CD1c-positive myeloid dendritic cell (primary cell): ENCODE data around the gene DAPK1.
"Not testable (repeated sequence)": the region's sequence is repeated elsewhere in the genome, so short reads cannot be mapped to it uniquely, and the experiment has no call there.

Experiments
- DNase-seq: peaks from one replicate; pipeline ENCODE4 v3.0.0-alpha.2; 2016; ENCODE audit errors: extremely low spot score

Gene DAPK1

GRCh38 chr9:87498046-87498810 lies 561 bp downstream of the DAPK1 start:
- DNase-seq = peak; percentile 45

DNA sequence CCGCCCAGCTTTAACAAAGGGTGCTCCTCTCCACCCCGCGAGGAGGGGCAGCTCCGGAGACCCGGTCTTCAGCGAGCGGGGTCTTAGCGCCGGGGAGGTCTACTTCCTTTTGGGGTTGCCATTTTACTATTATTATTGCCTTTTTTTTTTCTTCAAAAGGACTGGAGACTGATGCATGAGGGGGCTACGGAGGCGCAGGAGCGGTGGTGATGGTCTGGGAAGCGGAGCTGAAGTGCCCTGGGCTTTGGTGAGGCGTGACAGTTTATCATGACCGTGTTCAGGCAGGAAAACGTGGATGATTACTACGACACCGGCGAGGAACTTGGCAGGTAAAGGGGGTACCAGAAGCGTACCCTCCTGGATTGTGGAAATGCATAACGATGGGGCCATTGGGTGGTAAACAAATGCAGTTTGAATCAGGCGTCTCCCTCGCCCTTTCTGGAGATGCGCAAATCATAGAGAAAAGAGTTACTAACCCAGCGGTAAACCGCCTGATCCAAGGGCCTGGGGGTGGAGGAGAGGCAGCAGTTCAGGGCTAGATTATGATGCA lies 1.2 kb downstream of the DAPK1 start:
- no peak for DNase-seq

GRCh38 chr9:87499424-87500017 lies 1.9 kb downstream of the DAPK1 start:
- DNase-seq = no peak

DNA sequence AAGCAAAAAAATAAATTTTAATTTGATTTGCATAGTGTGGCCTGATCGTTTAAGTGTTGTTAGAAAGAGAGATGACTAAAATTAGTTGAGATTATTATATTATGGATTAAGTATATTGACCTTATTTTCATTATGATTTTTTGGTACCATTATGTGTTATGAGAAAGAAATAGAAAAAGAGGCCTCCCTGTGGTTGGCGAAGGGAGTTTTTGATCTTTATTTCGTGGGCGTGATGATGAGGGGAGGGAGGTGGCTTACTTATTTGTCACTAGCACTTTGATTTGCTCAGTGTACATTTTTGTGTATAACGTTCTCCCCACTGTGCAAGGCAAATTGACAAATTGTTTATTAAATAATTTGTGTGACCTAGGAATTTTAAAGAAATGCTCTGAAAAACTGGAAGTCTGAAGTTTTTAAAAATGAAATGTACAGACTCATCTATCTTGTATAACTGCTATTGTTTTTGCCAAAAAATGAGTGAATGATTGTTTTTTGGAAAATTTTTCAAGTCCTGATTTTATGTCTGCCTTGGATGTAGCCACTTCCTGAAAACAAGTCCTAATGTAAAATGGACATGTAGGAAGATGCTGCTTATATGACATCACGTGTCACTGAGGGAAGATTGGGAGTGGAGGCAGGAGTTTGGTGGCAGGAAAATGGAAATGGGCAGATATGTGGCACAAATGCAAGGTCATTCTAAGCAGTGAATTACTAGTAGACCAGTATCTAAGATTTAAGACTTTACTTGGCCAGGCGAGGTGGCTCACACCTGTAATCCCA lies 3.0 kb downstream of the DAPK1 start:
- peak; percentile 66 for DNase-seq

- not testable (repeated sequence) for DNase-seq
Measured at GRCh38 chr9:87501271-87501656, 3.6 kb downstream of the DAPK1 start.

DNA sequence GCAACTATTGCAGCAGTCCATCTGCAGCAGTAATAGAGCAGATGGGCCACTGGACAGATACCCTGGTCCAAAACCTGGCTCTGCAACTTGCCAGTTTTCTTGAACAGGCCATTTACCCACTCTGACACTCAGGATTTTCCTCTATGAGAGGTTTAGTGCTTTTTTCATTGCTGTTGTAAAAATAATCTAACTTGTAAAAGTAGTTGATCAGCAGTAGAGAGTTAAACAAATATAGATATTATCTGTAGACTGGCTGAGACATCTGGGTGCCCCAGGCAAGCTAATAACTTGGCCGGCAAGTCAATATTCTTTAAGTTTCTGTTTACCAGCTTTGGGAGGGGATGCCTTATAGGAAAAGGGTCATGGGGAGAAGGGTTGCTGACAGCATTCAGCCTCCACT lies 4.1 kb downstream of the DAPK1 start:
- no peak for DNase-seq

- DNase-seq = peak; percentile 90
Measured at GRCh38 chr9:87502391-87503221, 4.9 kb downstream of the DAPK1 start.

GRCh38 chr9:87503430-87503829 lies 5.8 kb downstream of the DAPK1 start:
- no peak for DNase-seq

GRCh38 chr9:87503927-87504326 lies 6.3 kb downstream of the DAPK1 start:
- peak; percentile 44 for DNase-seq

DNA sequence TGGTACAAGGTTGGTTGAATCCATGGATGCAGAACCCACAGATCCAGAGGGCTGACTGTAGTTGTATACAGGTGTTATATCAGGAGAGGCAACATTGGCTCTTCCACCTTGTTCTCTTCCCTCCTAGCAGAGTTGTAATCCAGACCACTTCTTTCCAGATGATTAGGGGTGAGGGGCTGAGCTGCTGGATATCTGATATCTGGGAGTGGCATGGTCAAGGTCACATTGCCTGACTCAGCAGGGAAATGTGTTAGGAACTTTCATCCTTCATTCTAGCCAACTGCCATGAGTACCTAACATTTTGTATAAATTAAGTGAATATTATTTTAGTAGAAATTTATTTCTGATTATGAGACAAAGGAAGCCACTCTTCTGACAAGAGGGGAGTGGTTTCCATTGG lies 7.3 kb downstream of the DAPK1 start:
- no peak for DNase-seq

- no peak for DNase-seq
Measured at GRCh38 chr9:87505869-87506678, 8.4 kb downstream of the DAPK1 start.

DNA sequence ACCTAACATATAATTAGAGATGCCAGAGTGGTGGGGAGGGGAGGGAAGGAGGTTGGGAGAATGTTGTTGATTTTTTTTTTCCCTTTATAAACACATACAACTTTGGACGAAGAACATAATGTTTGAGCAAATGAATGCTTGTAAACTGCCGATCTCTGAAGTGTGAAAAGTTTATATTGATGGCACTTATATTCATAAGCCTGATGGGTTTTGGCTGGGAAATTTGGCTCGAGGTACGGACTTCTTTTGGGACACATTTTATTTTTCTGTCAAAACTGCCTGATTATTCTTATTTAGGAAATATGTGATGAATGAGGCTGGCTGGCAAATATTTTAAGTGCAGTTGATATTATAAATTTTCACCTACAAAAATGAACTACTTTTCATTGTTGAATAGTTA lies 9.9 kb downstream of the DAPK1 start:
- DNase-seq = no peak

DNA sequence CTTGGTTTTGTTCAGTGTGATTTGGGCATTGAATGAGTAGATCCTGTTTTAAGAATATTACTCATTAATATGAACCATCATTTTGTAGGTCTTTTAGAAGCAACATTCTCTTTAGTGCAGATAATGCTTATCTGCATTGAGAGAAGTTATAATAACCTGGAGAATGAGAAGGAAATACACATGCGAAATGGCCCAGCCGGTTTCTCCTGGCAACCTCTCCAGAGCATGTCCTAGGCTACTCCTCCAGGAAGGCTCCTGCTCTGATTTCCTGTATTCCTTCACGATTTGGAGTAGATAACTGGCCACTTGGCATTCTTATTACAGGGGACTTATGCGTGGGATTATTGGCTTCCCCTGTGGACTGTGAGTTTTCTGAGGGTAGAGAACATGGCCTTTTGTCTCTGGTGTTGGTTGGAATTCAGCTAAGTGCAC lies 12.6 kb downstream of the DAPK1 start:
- DNase-seq = no peak

DNA sequence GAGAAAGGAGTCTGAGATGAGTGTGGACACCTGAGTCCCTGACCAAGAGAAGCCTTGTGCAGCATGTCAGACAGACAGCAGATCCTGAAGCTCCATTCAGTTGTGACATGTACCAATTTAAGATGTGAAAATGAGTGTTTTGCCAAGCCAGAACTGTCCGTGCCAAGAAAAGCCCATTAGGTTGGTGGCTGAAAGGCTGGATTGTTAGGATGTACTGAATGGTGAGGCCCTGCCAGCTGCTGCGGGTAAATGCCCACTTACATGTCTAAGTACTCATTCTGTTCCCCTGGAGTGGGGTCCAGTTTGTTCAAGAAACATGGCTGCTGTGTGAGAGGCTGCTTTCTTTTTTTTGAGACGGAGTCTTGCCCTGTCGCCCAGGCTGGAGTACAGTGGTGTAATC lies 14.6 kb downstream of the DAPK1 start:
- no peak for DNase-seq

- peak; percentile 66 for DNase-seq
Measured at GRCh38 chr9:87513161-87513560, 15.5 kb downstream of the DAPK1 start.

GRCh38 chr9:87513880-87514535 lies 16.3 kb downstream of the DAPK1 start:
- no peak for DNase-seq

GRCh38 chr9:87515006-87515405 lies 17.3 kb downstream of the DAPK1 start:
- DNase-seq = peak; percentile 56

DNA sequence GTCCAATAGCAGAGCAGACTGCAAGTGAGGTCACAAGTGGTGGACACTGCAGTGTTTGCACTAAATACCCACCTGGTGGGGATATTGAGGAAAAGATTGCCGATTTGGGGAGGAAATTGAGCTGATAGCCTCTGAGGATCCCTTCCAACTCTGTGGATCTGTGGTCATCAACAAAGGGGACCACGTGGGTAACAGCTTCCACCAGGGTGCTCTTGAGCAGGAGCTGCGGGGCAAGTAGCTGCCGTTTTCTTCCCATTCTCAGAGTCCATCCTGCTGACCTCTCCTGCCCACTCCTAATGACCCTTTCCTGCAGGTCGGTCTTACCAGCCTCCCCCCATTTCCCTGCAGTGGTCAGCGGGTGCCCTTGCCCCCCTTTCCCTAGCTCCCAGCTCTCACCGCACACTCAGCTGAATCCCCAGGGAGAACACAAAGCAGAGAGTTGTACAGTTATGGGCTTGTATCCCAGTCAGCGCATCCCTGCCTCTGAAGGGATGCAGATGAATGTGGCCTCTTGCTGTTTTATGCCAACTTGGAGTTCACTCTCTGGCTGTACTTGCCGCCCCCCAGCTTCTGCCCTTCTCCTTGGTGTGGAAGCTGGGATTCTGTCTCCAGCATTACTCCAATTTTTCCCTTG lies 18.0 kb downstream of the DAPK1 start:
- no peak for DNase-seq

GRCh38 chr9:87516222-87516925 lies 18.7 kb downstream of the DAPK1 start:
- peak; percentile 89 for DNase-seq
